Measurements from ENCODE around the gene KRT36. TPM values are rescaled to one million over a fixed set of nuclear protein-coding genes. Genes with fewer than 3 reads are reported as not detected.

Gene KRT36
- total and polyA plus RNA-seq, 2 donors (not counting 1 experiment from before 2014, with no cell fraction given), result not detected

- no peaks in the 10 kb centered on the region for H3K4me1 Mint-ChIP-seq
- H2AFZ ChIP-seq (ENCODE audit: insufficient read depth, low read depth, low read length, poor library complexity, severe bottlenecking), result no peak overlapping the region
- CTCF ChIA-PET, result interaction anchor here (0.6 kb wide), 1 partner anchor 12 kb away, joined by 3 read pairs; no protein-coding TSS in a partner anchor
- H3K27me3 Mint-ChIP-seq, result peaks cover 23% of the 10 kb centered on the region
- WGBS (ENCODE audit: insufficient coverage), result 86% methylated on average over 8 of the region's 8 CpGs
- H3K27me3 ChIP-seq (replicated peaks in 1 of 4; ENCODE audit: control extremely low read depth in 1 of 4, control insufficient read depth in 3 of 4, insufficient read depth in 4 of 4, low read length in 3 of 4), result peaks cover 0 to 7% (median 0%) of the 10 kb centered on the region in 4 experiments
- ATAC-seq (ENCODE audit: low read depth) (no peak), DNase-seq (no peak)
- no peaks in the 10 kb centered on the region for H3K9me3 Mint-ChIP-seq (ENCODE audit: insufficient read depth)
- intact Hi-C loops (cut with micrococcal nuclease), result no loop called here
- no peaks in the 10 kb centered on the region for H3K4me1 ChIP-seq (ENCODE audit: control insufficient read depth in 2 of 2, insufficient read depth in 2 of 2, low read length in 2 of 2)
- H3K79me2 ChIP-seq (ENCODE audit: control insufficient read depth, insufficient read depth, low read length), result no peaks in the 10 kb centered on the region
- TF ChIP-seq EZH2 (IDR thresholded peaks at IDR 0.05; ENCODE audit: borderline replicate concordance, insufficient read depth, low read depth, low read length, poor library complexity, severe bottlenecking), result no peak
- no peak for TF ChIP-seq CTCF (IDR thresholded peaks at IDR 0.05)
- POLR2A ChIA-PET, result no interaction called here
- no peaks in the 10 kb centered on the region for H4K20me1 ChIP-seq (ENCODE audit: control insufficient read depth, insufficient read depth, low read length, poor library complexity, severe bottlenecking)
- H3K4me3 ChIP-seq (ENCODE audit: control extremely low read depth in 1 of 5, extremely low read depth in 1 of 5, insufficient read depth in 1 of 5, low read depth in 2 of 5, low read length in 4 of 5), result no peak overlapping the region
- no peaks in the 10 kb centered on the region for H3K36me3 ChIP-seq (replicated peaks in 1 of 2; ENCODE audit: control extremely low read depth in 1 of 2, control insufficient read depth in 1 of 2, extremely low read depth in 1 of 2, insufficient read depth in 2 of 2, low read length in 1 of 2)
- H3K9ac ChIP-seq (ENCODE audit: low read length), result no peak overlapping the region
- H3K27ac Mint-ChIP-seq, result no peak overlapping the region
- H3K4me2 ChIP-seq (replicated peaks; ENCODE audit: low read depth, low read length, poor library complexity, severe bottlenecking), result no peak overlapping the region
- H3K9me3 ChIP-seq (ENCODE audit: control extremely low read depth in 1 of 3, control insufficient read depth in 2 of 3, insufficient read depth in 1 of 3, low read length in 2 of 3), result peaks cover 0 to 4% (median 0%) of the 10 kb centered on the region in 3 donors
- H3K4me3 Mint-ChIP-seq, result no peak overlapping the region
- no peak overlapping the region for H3K27ac ChIP-seq (ENCODE audit: low read length in 2 of 2)
Measured at GRCh38 chr17:41484920-41485904, 4.5 kb downstream of the KRT36 start.
